HTR-8/SVneo (cell line): ENCODE results near the gene COG4.
A peak's percentile ranks its signal among the peaks of the same experiment; 100 is the strongest.
"Not testable (repeated sequence)": the region's sequence is repeated elsewhere in the genome, so short reads cannot be mapped to it uniquely, and the experiment has no call there.

ENCODE experiments used
- DNase-seq: peaks from one replicate; pipeline ENCODE4 v3.0.0; 2011; ENCODE audit warnings: low spot score, mixed read lengths; ENCODE audit not compliant: insufficient read length
- FAIRE-seq: peaks from 2 replicates; lab custom pipeline; 2011; peaks lifted over from hg19 to GRCh38; lab: Jason Lieb, UNC

COG4 gene

DNA sequence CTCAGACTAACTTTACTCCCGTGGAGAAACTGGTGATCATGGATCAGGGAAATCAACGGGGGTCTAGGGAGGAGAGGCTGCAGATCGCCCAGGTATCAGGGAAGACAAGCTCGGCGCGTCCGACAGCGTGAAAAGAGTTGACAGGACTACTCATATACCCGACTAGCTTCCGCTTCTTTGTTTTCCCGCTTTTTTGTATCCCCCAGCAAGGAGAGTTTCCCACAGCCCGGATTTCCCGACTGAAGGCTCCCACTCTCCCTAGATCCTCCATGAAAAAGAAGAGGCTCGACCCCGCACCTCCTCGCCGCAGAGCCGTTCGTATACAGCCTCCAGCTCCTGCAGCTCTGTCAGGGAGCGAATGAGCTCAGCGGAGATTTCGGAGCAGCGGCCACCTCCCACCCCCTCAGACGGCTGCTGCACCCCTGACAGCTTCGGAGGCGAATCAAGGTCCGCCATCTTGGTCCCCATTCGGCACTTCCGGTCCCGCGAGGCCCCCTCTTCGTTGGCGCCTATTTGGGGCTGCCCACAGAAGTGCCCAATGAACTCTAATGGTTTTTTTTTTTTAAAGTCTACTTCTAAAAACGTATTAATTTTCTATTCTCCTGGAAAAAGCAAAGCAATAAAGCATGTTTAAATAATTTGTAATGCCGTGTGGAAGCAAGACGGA lies at the start of gene COG4:
Gene COG4 (minus strand): TSS at position 479 of the 667 bp plus-strand sequence. CDS start 11 bp downstream, at position 468.
- no peak for FAIRE-seq

DNA sequence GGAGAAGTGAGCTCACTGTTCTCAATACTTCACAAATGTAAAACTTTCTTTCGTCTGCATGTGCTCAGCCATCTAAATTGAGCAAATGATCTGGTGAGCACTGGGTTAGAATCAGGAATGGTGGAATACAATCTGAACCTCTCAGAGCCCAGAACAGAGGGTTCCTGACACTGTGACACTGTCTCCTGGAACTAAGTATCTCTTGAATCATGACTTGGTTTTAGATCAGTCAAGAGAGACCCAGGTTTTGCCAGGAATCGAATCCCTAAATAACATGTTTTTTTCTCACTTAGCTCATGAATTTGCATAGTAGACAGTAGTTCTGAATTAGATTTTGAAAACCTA lies 49.5 kb upstream of the COG4 start:
- FAIRE-seq (no peak), DNase-seq (no peak)

More for the DNA sequence above, at the start of gene COG4:
- DNase-seq = peak; percentile 86

DNA sequence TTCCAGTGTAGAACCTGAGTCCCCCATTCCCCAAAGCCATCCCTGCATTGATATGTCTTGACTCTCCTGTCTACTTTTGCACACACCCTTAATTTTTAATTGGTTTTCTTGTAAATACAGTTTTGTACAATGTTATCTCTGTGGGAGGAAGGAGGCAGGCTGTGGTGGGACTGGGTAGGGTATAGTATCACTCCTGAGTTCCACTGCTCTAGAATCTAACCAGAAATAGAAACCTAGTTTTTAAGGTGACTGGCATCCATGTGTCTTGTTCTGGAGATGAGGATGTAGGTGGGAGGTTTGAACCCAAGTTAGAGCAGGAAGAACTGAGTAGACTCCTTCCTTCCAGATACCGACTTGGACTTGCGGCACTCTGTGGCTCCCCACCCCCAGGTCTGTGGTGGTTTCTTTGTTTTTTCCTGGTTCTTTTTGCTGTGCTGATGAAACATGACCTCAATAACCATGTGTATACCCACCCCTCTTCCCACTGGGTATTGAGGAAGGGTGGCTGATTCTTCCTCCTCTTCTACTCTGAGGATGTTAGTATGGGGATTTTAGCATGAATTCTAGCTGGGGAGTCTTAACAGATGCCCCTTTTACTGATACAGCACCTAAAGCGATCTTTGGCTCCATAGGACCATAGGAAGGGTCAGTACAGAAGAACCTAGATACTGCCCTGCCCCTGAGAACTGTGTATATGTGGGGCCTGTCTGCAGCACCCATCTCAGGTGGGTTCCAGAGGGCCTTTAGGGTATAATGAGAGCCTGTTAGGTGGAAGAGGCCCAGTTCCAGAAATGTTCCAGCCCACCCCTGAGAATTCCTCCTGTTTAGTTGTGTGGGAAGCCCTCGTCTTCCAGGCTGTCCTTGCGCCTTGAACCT lies 48.9 kb upstream of the COG4 start:
- DNase-seq = no peak
- no peak for FAIRE-seq

DNA sequence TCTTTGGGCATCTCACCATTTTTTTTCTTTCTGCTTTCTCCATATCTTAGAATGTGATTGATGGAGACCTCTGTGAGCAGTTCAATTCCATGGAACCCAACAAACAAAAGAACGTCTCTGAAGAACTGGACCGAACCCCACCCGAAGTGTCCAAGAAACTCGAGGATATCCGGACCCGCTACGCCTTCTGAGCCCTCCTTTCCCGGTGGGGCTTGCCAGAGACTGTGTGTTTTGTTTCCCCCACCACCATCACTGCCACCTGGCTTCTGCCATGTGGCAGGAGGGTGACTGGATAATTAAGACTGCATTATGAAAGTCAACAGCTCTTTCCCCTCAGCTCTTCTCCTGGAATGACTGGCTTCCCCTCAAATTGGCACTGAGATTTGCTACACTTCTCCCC lies 48.3 kb upstream of the COG4 start:
- FAIRE-seq (no peak), DNase-seq (no peak)

DNA sequence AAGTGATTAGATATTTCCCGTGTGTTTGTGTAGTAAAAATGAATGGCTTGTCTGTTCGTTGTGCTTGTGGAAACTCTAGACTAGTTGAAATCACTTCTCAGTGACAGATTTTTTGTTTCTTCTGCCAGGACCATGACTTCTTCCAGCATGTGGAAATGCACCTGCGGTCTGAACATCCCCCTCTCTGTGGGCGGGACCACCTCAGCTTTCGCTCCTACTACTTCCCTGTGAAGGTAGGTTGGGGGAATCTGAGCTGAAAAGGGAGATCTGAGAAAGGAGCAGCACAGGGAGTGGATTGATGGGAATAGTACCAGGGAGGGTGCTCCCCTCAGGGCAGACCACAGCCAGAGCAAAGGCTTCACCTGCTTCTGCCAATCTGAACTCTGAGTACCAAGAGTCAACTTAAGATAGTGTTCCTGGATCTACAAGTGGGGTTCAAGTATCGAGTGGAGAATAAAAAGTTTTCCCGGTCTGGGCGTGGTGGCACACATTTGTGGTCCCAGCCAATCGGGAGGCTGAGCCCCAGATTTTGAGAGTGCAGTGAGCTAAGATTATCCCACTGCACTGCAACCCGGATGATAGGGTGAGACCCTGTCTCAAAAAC lies 47.7 kb upstream of the COG4 start:
- FAIRE-seq = no peak
- DNase-seq = no peak

DNA sequence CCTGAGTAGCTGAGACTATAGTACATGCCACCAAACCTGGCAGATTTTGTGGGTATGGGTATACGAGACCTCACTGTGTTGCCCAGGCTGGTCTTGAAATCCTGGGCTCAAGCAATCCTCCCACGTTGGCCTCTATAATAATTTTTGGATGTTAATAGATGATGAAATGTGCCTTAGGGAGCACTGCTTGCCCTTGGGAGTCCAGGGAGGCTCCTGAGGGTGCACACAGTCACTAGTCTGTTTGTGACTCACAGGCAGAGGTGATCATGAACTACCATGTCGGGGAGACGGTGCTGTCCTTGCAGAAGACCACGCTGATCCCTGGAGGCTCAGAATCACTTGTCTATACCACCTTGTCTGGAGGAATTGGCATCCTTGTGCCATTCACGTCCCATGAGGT lies 46.4 kb upstream of the COG4 start:
- DNase-seq = no peak
- FAIRE-seq = no peak

DNA sequence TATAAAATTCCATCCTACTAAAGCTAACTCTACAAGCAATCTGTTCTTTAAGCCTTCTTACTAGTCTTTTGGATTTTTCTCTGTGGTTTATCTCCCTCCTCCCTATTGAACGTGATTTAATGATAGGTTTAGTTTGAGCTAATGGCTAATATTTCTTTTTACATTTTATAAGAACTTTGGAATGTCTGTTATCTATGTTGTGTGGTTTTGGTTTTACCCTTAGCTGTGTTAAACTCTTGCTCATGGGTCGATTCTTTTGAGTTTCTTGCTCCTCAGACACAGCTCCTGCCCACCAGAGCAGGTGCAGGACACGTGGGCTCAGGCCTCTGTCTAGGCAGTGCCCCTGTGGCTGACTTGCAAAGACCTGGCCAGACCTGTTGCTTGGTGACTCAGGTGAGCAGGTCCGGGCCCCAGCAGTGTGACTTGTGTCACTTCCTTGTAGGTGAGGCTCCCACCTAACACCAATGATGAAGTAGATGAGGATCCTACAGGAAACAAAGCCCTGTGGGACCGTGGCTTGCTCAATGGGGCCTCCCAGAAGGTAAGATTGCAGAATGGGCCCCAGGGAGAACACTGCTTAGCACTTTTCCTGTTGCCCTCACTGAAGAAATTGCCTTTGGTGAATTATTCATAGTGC lies 45.4 kb upstream of the COG4 start:
- no peak for FAIRE-seq
- DNase-seq = no peak

DNA sequence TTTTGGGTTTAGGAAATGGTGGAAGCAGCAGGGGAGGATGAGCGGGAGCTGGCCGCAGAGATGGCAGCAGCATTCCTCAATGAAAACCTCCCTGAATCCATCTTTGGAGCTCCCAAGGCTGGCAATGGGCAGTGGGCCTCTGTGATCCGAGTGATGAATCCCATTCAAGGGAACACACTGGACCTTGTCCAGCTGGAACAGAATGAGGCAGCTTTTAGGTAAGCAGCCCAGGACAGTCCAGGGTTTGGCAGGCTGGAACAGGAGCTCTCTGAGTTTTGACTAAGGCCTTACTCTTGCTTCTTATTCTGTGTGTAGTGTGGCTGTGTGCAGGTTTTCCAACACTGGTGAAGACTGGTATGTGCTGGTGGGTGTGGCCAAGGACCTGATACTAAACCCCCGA lies 41.7 kb upstream of the COG4 start:
- DNase-seq (no peak), FAIRE-seq (no peak)

DNA sequence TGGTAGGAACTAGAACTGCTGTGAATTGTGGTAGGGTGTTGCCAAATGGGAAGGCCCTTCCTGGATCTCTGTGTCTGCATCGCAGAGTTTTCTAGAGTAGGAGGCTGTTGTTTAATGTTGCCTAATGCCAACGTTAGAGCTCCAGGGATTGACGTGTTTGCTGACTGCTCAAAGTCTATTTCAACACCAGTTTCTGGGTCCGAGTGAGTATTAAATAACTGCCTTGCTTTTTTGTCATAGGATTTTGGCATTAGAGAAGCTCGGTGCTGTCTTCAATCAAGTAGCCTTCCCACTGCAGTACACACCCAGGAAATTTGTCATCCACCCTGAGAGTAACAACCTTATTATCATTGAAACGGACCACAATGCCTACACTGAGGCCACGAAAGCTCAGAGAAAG lies 40.3 kb upstream of the COG4 start:
- DNase-seq = no peak
- FAIRE-seq = no peak

DNA sequence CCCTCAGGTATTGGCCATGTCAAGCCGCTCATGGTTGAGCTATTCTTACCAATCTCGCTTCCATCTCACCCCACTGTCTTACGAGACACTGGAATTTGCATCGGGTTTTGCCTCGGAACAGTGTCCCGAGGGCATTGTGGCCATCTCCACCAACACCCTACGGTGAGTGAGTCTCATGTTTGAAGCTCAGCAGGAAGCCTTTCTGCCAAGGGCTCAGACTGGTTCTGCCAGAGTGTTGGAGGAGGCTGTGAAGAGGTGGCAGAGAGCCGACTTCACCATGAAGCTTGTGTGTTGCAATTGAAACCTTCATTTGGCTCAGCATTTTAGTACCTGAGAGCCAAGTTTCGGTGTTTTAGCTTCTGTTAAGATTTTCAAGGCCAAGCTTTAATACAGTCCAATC lies 38.3 kb upstream of the COG4 start:
- no peak for FAIRE-seq

DNA sequence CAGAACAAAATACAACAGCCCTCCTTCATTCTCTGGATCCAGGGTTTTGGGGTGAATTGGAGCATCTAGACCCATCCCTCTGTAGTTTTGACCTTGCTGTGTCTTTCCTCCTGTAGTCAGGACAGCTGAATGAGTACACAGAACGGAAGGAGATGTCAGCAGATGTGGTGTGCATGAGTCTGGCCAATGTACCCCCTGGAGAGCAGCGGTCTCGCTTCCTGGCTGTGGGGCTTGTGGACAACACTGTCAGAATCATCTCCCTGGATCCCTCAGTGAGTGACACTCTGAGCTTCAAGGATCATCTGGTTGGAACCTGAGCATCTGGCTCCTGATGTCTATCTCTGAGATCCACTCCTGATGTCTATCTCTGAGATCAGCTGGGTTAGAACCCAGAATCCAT lies 32.7 kb upstream of the COG4 start:
- DNase-seq (no peak), FAIRE-seq (no peak)

More for the DNA sequence above, 38.3 kb upstream of the COG4 start:
- DNase-seq = no peak

DNA sequence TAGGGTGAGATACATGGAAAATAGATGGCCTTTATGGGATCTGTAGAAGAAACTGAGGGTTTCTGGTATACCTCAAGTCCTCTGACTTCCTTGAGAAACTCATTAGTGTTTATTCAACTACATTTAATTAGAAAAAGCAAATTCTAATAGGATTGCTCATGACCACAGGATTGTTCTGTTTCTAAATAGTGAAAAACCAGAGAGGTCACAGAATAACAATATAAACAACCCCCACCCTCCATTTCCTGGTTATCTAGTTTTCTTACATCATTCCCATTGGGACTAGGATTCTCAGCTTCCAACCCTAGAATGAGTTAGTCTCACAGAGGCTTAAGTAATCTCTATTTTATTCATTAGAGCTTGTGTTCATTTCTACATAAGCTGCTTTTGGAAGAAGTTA lies 30.3 kb upstream of the COG4 start:
- no peak for FAIRE-seq
- no peak for DNase-seq

DNA sequence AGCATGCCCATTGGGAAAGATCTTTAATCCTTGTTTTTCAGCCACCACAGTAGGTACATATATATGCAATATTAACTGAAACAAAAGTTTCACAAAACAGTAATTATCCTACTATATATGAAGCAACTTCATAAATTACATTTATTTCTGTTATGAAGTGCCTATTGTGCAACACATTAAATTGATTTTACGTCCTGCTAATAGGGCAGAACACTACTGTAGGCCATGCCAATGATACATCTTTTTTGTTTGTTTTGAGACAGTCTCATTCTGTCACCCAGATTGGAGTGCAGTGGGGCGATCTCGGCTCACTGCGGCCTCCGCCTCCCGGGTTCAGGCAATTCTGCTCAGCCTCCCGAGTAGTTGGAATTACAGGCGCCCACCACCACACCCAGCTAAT lies 29.3 kb upstream of the COG4 start:
- no peak for DNase-seq
- no peak for FAIRE-seq

DNA sequence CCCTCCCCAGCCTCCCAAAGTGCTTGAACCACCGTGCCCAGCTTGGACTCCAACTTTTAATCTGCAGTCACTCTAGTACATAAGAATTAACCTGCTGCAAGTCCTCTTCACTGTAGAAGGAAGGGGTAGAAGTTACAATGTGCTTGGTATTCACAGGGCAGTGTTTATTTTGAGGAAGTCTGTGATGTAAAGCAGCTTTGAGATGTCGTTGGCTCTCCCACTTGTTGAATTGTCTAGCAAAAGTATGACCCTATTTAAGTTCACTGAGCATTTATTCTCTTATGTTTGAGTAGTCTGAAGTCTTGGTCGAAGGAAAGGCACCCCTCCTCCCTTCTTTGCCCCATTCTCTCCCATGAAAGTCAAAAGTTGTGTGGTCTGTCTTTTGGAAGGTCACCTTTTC lies 28.4 kb upstream of the COG4 start:
- FAIRE-seq (no peak), DNase-seq (no peak)

DNA sequence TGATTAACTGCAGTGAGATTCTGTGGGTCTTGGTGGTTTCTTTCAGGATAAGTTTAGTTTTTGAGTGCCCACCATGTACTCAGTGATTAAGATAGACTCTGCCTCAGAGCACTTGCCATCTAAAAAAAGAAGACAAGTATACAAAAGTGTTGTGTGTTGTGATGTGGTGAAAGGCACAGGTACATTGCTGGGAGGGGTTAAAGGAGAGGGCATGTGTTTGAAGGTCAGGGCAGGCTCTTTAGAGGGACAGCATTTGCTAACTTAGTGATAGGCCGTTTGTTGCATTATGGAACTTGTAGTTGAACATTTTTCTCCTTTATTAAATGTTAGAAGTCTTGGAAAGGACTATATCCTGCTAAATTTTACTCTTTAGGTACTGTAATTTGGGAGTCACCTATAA lies 26.7 kb upstream of the COG4 start:
- FAIRE-seq = no peak

DNA sequence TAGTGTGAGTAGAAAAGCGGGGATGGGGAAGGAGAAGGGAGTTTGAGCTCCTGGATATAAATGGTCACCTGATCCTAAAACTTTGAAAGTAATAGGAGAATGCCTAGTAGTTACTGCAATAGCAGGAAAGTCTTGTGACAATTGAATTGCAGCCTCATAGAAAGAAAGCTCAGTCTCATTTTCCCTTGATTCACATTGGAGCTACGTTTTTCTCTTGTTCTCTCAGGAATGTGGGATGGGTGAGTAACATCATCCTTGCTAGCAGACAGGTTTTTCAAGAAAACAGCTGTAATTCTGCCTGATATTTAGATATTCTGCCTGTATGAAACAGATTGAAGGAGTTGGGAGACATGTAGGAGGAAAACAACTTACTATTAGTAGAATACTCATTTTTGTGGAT lies 25.6 kb upstream of the COG4 start:
- DNase-seq (no peak), FAIRE-seq (no peak)

More for the DNA sequence above, 26.7 kb upstream of the COG4 start:
- no peak for DNase-seq

DNA sequence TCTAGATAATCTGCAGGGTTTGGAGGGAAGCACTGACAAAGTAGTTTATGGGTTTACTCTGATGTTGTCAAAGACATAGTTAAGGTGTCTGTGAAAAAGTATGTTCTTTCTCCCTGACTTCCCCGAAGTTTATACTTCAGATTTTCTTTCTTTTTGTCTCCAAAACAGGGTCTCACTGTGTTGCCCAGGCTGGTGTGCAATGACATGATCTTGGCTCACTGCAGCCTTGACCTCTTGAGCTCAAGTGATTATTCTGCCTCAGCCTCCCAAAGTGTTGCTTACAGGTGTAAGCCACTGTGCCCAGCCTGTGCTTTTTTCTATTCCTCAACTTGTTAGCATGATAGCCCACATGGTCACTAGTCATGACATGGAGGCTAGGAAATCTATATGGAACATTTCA lies 21.2 kb upstream of the COG4 start:
- FAIRE-seq (no peak), DNase-seq (no peak)

DNA sequence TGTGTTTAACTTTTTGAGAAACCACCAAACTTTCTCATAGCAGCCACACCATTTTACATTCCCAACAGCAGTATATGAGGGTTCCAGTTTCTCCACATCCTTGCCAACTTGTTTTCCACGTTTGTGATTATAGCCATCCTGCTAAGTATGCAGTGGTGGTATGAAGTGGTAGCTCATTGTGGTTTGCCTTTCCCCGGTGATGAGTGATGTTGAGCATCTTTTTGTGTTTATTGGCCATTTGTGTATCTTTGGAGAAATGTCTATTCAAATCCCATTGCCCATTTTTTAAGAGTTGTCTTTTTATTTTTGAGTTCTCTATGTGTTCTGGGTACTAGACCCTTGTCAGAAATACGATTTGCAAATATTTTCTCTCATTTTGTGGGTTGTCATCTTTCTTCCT lies 17.6 kb upstream of the COG4 start:
- DNase-seq = no peak
- no peak for FAIRE-seq

DNA sequence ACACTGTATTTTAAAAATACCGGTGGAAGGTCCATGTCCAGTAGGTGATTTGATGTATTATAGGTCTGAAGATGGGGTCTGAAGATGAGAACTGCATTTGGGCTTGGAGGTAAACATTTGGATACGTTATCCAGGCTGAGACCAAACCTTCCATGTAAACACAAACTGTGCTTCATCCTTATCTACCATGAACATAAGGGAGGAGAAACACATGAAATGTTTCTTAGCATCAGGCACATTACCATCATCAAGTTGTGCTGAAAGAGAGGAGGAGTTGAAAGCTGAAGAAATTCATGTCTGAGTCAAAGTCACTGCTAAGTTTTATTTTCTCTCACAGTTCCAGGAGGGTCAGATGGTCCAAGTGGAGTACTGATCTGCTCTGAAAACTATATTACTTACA lies 11.6 kb upstream of the COG4 start:
- FAIRE-seq = no peak
- DNase-seq = no peak

DNA sequence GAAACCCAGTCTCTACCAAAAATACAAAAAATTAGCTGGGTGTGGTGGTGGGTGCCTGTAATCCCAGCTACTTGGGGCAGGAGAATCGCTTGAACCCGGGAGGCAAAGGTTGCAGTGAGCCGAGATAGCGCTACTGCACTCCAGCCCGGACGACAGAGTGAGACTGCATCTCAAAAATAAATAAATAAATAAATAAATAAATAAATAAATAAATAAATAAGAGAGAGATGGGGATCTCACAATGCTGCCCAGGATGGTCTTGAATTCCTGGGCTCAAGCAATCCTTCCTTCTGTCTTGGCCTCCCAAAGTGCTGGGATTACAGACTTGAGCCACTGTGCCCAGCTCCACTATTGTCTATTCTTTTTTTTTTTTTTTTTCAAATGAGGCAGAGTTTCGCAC lies 6.6 kb upstream of the COG4 start:
- FAIRE-seq, DNase-seq: not testable (repeated sequence)
